Adipocyte (in vitro differentiated cells): ENCODE data around the gene ANKRD2.

Source experiments
- DNase-seq: peaks from one replicate; pipeline ENCODE4 v3.0.0-alpha.2; 2015; ENCODE audit warnings: low read depth
- H3K27me3 ChIP-seq: replicated peaks from 2 replicates; pipeline ENCODE4 v1.7.0; 2013; ENCODE audit warnings: mild to moderate bottlenecking, low read length, moderate library complexity; ENCODE audit not compliant: control insufficient read depth, insufficient read depth
- H3K36me3 ChIP-seq: 2 replicates; pipeline ENCODE4 v1.7.0; 2013; ENCODE audit warnings: low read length, mild to moderate bottlenecking, moderate library complexity; ENCODE audit not compliant: control insufficient read depth, insufficient read depth, severe bottlenecking
- H3K4me1 ChIP-seq: 2 replicates; pipeline ENCODE4 v1.7.0; 2013; ENCODE audit warnings: mild to moderate bottlenecking, low read length, moderate library complexity; ENCODE audit not compliant: control insufficient read depth, insufficient read depth
- H3K4me3 ChIP-seq: 2 replicates; pipeline ENCODE4 v1.7.0; 2013; ENCODE audit warnings: mild to moderate bottlenecking, low read length, moderate library complexity
- H3K9ac ChIP-seq: 2 replicates; pipeline ENCODE4 v1.7.0; 2013; ENCODE audit warnings: mild to moderate bottlenecking, low read length, moderate library complexity
- H3K9me3 ChIP-seq: 2 replicates; pipeline ENCODE4 v1.7.0; 2013; ENCODE audit warnings: mild to moderate bottlenecking, low read length, moderate library complexity; ENCODE audit not compliant: control insufficient read depth

ANKRD2 gene

DNA sequence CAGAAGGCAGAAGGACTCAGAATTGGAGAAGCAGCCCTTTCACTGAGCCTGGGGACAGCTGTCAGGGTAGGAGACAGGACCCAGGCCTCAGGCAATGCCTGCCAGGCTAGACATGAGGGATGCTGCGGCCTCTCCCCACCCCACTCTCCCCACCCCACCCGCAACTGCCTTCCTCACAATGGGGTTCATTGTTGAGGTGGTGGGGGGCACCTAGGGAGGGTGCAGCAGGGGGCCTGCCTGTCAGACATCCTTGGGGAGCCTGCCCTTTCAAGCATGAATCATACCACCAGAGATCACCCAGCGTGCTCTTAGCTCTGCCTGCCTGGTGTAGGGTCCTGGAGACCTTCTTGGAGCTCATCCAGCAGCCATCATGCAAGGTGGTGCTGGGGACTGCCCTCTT is 16.9 kb downstream of the ANKRD2 start, which contains the start of gene C10orf62:
Gene C10orf62 (plus strand): TSS at position 243 of the 400 bp plus-strand sequence. CDS start 177 bp downstream, outside the sequence.
- no peak within 1 kb of the TSS for H3K4me3 ChIP-seq
- H3K9ac ChIP-seq = no peak within 1 kb of the TSS
- H3K4me1 ChIP-seq = peaks cover 10% of the 10 kb centered on the region
- H3K27me3 ChIP-seq = no peaks in the 10 kb centered on the region
- H3K36me3 ChIP-seq = no peaks in the 10 kb centered on the region
- no peaks in the 10 kb centered on the region for H3K9me3 ChIP-seq
- DNase-seq = no peak

GRCh38 chr10:97590082-97590747 is 17.6 kb downstream of the ANKRD2 start:
- H3K4me3 ChIP-seq = no peak overlapping the region
- no peaks in the 10 kb centered on the region for H3K27me3 ChIP-seq
- peaks cover 10% of the 10 kb centered on the region for H3K4me1 ChIP-seq
- DNase-seq = no peak
- H3K9ac ChIP-seq = no peak overlapping the region
- H3K36me3 ChIP-seq = no peaks in the 10 kb centered on the region
- H3K9me3 ChIP-seq = no peaks in the 10 kb centered on the region

DNA sequence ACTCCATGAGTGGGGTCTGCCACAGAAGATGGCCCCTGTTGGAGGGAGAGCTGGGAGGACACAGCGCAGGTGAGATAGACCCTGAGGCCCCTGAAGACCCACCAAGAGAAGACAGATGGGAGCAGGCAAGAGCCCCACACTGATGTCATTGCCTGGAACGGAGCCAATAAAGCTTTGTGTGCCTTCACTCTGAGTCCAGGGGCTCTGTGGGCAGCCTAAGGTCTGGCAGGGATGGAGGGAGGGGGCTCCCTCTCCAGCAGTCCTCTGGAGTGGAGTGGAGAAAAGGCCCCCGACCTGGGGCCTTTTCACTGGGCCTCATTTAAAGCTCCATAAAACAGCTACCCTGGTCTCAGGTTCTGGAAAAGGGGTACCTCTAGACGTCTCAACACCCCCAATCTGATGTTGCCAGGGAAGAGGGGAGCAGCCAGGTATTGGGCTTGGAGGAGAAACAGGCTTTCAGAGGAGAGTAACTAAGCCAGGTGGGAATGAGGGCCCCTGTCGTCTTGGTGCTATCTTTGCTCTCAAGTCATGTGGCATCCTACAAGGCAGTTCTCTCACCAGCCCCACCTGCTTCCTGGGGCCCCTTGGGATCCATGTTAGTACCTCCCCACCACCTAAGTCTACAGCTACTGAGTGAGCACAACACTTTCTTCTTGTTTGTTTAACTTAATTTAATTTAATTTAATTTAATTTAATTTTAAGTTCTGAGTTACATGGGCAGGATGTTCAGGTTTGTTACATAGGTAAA is 18.3 kb downstream of the ANKRD2 start:
- peaks cover 14% of the 10 kb centered on the region for H3K4me1 ChIP-seq
- H3K4me3 ChIP-seq = no peak overlapping the region
- H3K9me3 ChIP-seq = no peaks in the 10 kb centered on the region
- no peak for DNase-seq
- H3K36me3 ChIP-seq = no peaks in the 10 kb centered on the region
- no peaks in the 10 kb centered on the region for H3K27me3 ChIP-seq
- no peak overlapping the region for H3K9ac ChIP-seq

DNA sequence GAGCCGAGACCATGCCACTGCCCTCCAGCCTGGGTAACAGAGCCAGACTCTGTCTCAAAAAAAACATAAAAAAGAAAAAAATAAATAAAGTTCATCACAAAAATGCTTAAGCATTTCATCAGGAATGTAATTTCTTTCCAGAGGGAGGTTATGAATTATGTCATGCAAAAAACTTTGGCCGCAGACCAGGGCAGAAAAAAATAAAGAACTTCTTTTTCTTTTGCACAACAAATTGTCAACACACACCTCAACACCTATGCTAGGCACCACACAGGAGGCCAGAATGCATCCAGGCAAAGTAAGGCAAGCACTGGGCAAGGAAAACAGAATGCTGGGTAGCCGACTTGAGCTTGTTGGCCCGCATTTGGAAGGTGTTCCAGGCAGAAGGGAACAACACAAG is 20.8 kb downstream of the ANKRD2 start:
- H3K9ac ChIP-seq = no peak overlapping the region
- H3K27me3 ChIP-seq = no peaks in the 10 kb centered on the region
- no peak overlapping the region for H3K4me3 ChIP-seq
- H3K36me3 ChIP-seq = no peaks in the 10 kb centered on the region
- peaks cover 32% of the 10 kb centered on the region for H3K4me1 ChIP-seq
- peak; percentile 72 for DNase-seq
- no peaks in the 10 kb centered on the region for H3K9me3 ChIP-seq

DNA sequence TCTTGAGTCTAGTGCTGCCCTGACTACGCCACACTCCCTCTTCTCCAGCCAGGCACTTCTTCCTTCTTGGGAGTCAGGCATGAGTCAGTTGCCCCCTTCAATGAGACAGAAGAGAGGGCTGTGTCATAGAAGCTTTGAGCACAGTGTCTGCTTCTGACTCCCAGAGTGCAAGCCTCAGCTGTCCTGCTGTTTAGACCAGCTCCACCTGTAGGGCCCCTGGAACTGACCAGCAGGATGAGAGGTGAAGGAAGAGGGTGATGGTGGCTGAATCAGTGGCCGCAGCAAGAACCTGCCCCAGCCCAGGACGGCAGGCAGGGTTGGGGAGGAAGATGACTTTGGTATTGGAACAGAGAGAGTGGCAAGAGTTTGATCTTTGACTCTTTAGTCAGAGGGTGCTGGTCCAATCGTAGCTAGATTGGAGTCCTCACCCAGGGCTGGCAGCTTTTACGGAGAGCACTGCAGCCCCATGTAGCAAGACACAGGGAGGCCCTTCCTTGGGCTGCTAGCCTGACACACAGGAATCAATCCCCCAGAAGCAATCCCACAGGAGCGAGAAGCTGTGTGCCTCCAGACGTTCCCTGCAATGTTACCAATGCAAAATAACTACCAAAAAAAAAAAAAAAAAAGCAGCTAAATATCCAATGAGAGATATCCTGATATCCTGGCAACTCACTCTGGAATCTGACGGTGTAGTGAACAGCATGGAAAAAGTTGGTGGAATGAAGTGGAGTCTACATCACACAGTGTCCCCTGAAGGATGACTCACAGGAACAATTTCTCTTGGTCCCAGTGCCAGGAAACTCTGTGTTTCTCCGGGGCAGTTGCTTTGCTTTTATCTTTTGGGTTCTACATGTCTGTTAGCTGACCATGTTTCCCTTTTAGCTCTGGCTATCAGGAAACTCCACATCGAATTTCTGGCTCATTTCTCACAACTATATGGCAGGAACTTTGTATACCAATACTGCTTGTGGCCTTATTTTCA is 23.8 kb downstream of the ANKRD2 start:
- Histone ChIP-seq H3K9ac (peak overlapping the region; percentile 69), H3K36me3 (no peaks in the 10 kb centered on the region), H3K4me1 (peaks cover 32% of the 10 kb centered on the region), H3K9me3 (no peaks in the 10 kb centered on the region), H3K27me3 (no peaks in the 10 kb centered on the region), H3K4me3 (peak overlapping the region; percentile 57)
- DNase-seq = peak; percentile 85

DNA sequence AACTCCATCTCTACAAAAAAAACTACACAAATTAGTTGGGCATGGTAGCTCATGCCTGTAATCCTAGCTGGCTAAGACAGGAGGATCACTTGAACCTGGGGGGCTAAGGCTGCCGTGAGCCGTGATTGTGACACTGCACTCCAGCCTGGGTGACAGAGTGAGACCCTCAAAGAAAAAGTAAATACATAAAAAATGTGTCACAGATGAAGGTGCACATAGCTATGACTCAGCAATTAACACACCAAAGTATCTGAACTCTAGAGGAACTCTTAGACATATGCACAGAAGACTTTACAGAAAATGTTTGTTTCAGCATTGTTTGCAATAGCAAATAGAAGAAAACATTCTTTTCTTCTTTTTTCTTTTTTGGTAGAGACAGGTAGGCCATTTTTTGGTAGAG is 25.2 kb downstream of the ANKRD2 start:
- peak; percentile 8 for DNase-seq
- no peak overlapping the region for H3K4me3 ChIP-seq
- no peaks in the 10 kb centered on the region for H3K9me3 ChIP-seq
- H3K36me3 ChIP-seq = no peaks in the 10 kb centered on the region
- H3K9ac ChIP-seq = no peak overlapping the region
- peaks cover 31% of the 10 kb centered on the region for H3K4me1 ChIP-seq
- H3K27me3 ChIP-seq = no peaks in the 10 kb centered on the region

- H3K27me3 ChIP-seq = no peaks in the 10 kb centered on the region
- H3K9me3 ChIP-seq = no peaks in the 10 kb centered on the region
- peaks cover 22% of the 10 kb centered on the region for H3K4me1 ChIP-seq
- H3K9ac ChIP-seq = no peak overlapping the region
- no peak for DNase-seq
- no peaks in the 10 kb centered on the region for H3K36me3 ChIP-seq
- no peak overlapping the region for H3K4me3 ChIP-seq
Observed at GRCh38 chr10:97598407-97599271, 26.1 kb downstream of the ANKRD2 start.

- DNase-seq = no peak
- peaks cover 21% of the 10 kb centered on the region for H3K4me1 ChIP-seq
- no peaks in the 10 kb centered on the region for H3K27me3 ChIP-seq
- no peaks in the 10 kb centered on the region for H3K9me3 ChIP-seq
- H3K4me3 ChIP-seq = no peak overlapping the region
- H3K36me3 ChIP-seq = no peaks in the 10 kb centered on the region
- no peak overlapping the region for H3K9ac ChIP-seq
Observed at GRCh38 chr10:97599272-97599619, 26.7 kb downstream of the ANKRD2 start.

- H3K36me3 ChIP-seq = no peaks in the 10 kb centered on the region
- no peak for DNase-seq
Observed at GRCh38 chr10:97600616-97601015, 28.0 kb downstream of the ANKRD2 start.

GRCh38 chr10:97601268-97602215 is 29.0 kb downstream of the ANKRD2 start:
- Histone ChIP-seq H3K36me3 (no peaks in the 10 kb centered on the region), H3K4me3 (no peak overlapping the region)

More at GRCh38 chr10:97600616-97601015, 28.0 kb downstream of the ANKRD2 start:
- H3K9ac ChIP-seq = no peak overlapping the region
- no peak overlapping the region for H3K4me3 ChIP-seq
- H3K4me1 ChIP-seq = peaks cover 21% of the 10 kb centered on the region
- no peaks in the 10 kb centered on the region for H3K27me3 ChIP-seq
- no peaks in the 10 kb centered on the region for H3K9me3 ChIP-seq

More at GRCh38 chr10:97601268-97602215, 29.0 kb downstream of the ANKRD2 start:
- Histone ChIP-seq H3K9ac (no peak overlapping the region), H3K4me1 (peaks cover 12% of the 10 kb centered on the region), H3K27me3 (no peaks in the 10 kb centered on the region), H3K9me3 (no peaks in the 10 kb centered on the region)
- DNase-seq = no peak
